ENCODE data around the gene EIF4G1.

DNA sequence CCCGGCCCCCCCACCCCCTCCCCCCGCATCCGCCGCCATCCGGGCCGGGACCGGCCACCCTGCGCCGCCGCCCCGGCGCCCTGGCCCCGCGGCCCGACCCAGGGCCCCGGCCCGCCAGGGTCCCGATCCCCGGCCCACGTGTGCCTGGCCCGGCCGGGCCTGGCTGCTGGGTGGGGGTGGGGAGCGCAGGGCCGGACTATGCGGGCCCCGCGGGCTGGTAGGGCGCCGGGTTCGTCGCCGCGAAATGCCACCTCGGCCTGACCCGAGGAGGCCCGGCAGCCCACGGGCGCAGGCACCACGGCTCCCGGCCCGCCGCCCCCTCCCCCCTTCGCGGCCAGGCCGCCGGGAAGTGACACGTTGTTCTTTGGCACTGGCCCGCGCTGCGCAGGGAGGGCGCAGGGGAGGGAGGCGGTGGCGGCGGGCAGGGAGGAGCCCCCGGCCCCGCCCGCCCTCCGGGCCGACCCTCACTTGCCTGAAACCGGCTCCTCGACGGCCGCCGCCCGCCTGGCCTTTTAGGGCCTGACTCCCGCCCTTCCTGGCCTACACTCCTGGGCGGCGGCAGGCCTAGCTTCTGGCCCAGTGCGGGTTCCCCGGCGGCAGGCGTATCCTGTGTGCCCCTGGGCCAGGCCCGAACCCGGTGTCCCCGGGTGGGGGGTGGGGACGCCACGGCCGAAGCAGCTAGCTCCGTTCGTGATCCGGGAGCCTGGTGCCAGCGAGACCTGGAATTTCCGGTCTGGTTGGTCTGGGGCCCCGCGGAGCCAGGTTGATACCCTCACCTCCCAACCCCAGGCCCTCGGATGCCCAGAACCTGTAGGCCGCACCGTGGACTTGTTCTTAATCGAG is 515 bp downstream of the EIF4G1 start:
- TF ChIP-seq, protein P1, sequence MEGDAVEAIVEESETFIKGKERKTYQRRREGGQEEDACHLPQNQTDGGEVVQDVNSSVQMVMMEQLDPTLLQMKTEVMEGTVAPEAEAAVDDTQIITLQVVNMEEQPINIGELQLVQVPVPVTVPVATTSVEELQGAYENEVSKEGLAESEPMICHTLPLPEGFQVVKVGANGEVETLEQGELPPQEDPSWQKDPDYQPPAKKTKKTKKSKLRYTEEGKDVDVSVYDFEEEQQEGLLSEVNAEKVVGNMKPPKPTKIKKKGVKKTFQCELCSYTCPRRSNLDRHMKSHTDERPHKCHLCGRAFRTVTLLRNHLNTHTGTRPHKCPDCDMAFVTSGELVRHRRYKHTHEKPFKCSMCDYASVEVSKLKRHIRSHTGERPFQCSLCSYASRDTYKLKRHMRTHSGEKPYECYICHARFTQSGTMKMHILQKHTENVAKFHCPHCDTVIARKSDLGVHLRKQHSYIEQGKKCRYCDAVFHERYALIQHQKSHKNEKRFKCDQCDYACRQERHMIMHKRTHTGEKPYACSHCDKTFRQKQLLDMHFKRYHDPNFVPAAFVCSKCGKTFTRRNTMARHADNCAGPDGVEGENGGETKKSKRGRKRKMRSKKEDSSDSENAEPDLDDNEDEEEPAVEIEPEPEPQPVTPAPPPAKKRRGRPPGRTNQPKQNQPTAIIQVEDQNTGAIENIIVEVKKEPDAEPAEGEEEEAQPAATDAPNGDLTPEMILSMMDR (conservative IDR thresholded peaks at IDR 0.05; ENCODE audit: low read depth in 2 of 2), result no peak
- TF ChIP-seq EZH2 (IDR thresholded peaks at IDR 0.05; ENCODE audit: low read depth, unreplicated experiment) (no peak), EZH2phosphoT487 (IDR thresholded peaks at IDR 0.05; ENCODE audit: unreplicated experiment) (no peak), JUNB (IDR thresholded peaks at IDR 0.05; ENCODE audit: unreplicated experiment) (no peak), POLR2AphosphoS5 (IDR thresholded peaks at IDR 0.05; ENCODE audit: low read depth) (no peak; the same call in 1 of the 2 replicates)
- TF ChIP-seq, protein P2, sequence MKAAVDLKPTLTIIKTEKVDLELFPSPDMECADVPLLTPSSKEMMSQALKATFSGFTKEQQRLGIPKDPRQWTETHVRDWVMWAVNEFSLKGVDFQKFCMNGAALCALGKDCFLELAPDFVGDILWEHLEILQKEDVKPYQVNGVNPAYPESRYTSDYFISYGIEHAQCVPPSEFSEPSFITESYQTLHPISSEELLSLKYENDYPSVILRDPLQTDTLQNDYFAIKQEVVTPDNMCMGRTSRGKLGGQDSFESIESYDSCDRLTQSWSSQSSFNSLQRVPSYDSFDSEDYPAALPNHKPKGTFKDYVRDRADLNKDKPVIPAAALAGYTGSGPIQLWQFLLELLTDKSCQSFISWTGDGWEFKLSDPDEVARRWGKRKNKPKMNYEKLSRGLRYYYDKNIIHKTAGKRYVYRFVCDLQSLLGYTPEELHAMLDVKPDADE (IDR thresholded peaks at IDR 0.05), result no peak
